GM18909 (cell line): ENCODE data around the gene KCNH2.
"Not testable (repeated sequence)": the region's sequence is repeated elsewhere in the genome, so short reads cannot be mapped to it uniquely, and the experiment has no call there.

Experiments used
- ATAC-seq: cut with Tn5 transposase; IDR thresholded peaks from one replicate; pipeline ENCODE4 v1.9.1; 2021; ENCODE audit warnings: mild to moderate bottlenecking; ENCODE audit not compliant: unreplicated experiment, poor library complexity

KCNH2 gene

DNA sequence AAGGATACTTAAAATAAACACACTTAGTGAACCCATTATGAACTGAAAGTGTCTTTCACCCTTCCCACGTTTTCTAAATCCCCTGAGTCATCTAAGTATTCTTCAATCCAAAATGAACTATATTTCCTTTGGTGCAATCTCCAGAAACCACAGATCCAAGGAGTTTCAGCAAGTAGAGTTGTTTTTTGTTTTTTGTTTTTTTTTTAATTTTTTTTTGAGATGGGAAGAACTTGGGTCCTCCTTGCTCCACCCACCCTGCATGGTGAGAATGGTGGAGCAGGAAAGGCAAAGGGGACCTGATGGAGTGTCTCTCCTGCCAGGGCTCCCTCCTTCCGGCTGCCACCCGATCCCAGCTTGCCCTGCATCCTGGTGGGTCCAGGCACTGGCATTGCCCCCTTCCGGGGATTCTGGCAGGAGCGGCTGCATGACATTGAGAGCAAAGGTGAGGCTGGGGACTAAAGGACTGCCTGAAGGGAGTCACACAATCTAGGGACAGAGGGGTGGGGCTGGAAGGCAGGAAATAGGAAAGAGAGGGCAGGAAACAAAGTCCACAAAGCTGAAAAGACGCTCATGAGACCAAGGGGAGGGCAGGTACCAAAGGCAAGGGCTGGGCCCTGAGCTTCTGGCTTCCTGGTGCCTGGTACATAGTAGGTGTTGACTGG is 34.0 kb upstream of the KCNH2 start:
- ATAC-seq, result no peak

DNA sequence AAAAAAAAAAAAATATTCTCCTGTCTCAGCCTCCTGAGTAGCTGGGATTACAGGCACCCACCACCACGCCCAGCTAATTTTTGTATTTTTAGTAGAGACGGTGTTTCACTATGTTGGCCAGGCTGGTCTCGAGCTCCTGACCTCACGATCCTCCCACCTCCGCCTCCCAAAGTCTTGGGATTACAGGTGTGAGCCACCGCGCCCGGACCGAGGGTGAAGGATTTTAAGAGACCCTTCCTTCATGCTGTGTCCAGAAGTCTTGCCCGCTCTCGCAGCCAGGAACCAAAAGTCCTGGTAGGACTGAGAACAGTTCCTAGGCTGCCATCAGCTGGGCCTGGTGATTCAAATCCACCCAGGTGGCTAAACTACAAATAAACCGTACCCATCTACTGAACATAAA is 33.5 kb upstream of the KCNH2 start:
- not testable (repeated sequence) for ATAC-seq

DNA sequence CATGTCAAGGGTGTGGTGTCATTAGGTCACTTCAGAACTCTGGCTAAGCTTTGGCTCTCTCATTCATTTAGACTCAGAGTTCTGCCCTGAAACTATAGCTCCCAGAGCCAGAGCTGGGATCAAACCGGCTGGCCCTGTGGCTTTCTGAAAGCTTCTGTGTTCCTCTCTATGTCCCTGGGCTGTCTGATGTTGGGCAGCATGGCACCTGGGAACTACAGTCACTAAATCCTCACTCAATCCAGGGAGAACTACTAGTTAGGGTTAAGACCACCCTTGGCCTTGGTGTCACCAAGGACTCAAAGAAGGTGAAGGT is 32.9 kb upstream of the KCNH2 start:
- no peak for ATAC-seq

DNA sequence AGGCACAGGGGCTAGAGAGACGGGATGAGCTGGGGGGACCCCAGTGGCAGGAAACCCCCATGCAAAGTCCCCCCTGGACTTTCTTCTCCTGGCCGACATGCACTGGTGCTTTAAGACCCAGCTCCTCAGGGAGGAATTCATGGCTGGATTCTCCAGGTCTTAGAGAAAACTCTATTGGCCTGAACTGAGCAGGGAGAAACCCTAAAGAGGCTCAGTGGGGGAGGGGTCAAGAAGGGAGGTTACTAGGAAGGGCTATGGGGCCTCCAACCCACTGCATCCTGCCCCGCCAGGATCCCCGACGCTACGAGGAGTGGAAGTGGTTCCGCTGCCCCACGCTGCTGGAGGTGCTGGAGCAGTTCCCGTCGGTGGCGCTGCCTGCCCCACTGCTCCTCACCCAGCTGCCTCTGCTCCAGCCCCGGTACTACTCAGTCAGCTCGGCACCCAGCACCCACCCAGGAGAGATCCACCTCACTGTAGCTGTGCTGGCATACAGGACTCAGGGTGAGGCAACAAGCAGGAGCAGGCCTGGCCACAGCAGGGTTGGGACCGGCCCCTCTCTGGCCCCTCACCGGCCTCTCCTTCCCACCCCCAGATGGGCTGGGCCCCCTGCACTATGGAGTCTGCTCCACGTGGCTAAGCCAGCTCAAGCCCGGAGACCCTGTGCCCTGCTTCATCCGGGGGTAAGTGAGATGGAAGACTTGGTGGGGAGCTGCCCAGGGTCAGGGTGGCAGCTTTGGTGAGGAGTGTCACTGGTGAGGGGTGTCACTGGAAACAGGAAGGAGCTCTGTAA is 32.4 kb upstream of the KCNH2 start:
- ATAC-seq, result no peak

DNA sequence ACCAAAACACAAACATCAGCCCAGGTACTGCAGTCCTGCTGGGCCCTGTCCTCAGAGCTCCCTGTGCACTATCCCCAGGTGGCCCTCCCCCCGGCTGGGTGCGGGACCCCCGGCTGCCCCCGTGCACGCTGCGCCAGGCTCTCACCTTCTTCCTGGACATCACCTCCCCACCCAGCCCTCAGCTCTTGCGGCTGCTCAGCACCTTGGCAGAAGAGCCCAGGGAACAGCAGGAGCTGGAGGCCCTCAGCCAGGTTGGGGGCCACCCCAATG is 31.9 kb upstream of the KCNH2 start:
- no peak for ATAC-seq

DNA sequence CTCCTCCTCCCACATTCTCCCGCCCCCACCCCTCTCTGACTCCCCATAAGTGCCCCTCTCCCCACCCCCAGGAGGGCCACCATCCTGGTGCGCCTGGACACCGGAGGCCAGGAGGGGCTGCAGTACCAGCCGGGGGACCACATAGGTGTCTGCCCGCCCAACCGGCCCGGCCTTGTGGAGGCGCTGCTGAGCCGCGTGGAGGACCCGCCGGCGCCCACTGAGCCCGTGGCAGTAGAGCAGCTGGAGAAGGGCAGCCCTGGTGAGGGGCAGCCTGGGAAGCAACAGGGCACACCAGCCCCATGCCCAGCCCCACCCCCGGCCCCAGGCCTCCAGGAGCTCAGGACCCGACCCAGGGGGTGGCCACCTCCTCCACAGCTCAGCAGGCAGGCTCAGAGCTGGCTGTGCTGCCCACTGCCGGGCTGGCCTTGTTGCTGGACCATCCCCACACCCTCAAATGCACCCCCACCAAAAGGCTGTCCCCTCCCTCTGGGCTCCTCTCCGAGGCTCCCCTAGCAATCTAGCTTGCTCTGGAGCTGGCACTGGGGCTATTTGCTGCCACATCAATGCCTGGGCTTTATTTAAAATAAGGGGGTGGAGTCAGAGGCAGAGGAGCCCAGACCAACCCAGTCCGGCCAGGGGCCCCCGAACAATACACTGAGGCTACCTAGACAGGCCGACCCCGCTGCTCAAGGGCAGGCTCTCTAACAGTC is 31.4 kb upstream of the KCNH2 start:
- no peak for ATAC-seq

DNA sequence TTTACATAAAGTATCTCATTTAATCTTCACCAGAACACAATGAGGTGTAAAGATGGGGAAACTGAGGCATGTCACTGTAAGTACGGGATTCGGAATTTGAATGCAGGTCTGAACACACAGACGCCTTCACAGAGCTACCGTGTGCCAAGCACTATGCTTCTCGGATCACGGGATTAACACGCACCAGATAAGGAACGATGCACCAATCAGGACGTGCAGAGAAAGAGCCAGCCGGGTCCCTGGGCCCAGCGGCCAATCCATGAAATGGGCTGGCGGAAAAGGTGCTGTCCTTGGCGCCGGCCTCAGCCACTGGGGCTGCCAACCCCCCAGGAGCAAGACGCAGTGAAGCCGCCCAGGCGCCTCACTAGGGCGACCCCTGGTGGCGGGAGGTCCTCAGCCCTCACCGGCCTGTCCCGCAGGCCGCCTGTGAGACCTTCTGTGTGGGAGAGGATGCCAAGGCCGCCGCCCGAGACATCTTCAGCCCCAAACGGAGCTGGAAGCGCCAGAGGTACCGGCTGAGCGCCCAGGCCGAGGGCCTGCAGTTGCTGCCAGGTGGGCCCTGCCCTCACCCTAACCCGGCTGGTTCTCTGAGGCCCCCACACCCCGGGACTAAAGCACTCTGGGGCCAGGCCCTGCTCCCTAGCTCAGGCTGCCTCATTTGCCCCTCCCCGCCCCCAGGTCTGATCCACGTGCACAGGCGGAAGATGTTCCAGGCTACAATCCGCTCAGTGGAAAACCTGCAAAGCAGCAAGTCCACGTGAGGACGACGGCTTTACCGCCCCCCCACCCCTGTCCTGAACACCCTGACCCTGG is 30.6 kb upstream of the KCNH2 start:
- ATAC-seq, result peak; percentile 51

DNA sequence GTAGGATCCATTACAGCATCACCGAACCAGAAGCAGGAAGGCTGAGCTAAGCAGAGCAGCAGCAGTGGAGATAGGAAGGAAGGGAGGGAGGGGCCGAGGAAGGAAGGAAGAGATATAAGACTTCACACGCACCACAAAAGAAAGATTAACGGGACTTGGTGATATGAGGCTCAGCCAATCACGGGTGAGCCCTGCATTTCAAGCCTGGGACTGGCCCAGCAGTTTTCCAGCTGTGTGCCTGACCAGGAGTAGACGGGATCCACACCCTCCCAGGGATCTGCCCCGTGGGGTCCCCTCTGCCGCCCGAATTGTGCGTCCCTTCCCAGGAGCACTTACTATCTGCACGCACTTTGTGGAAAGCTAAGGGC is 30.0 kb upstream of the KCNH2 start:
- no peak for ATAC-seq

DNA sequence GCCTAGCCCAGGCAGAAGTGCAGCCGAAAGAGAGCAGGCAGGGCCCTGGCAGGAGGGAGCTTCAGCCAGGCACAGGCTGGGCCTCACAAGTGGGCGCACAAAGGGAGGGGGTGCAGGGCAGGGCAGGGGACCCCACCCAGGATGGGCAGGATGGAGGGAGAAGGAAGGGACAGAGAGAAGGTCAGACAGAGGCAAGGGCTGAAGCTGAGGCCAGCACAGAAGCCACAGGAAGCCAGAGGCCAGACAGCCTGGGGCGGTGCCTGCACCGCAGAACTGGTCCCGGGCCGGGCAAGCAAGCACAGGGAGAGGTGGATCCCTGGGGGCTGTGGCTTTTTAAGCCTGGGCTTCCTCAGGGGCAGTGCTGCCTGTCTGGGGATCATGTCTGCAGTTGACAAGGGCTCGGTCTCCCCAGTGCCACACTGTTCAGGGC is 29.4 kb upstream of the KCNH2 start:
- no peak for ATAC-seq

DNA sequence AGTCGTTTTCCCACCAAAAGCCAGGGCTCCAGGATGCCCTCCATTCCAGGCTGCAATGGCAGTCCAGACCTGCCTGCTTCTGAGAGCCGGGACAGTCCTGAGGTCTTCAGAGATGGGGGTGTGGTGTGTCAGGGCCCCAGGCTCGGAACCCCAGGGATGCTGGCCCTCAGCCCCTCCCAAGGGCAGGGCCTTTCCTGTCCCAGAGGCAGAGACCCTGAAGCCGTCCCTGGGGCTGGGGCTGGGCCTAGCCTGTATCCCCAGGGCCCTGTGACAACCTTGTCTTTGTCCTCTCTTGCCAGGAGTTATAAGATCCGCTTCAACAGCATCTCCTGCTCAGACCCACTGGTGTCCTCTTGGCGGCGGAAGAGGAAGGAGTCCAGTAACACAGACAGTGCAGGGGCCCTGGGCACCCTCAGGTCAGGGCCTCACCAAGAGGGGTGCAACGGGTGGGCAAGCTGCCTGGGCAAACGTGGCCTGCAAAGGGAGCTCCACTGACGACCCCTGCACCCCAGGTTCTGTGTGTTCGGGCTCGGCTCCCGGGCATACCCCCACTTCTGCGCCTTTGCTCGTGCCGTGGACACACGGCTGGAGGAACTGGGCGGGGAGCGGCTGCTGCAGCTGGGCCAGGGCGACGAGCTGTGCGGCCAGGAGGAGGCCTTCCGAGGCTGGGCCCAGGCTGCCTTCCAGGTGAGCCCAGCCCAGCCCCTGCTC is 28.6 kb upstream of the KCNH2 start:
- no peak for ATAC-seq

DNA sequence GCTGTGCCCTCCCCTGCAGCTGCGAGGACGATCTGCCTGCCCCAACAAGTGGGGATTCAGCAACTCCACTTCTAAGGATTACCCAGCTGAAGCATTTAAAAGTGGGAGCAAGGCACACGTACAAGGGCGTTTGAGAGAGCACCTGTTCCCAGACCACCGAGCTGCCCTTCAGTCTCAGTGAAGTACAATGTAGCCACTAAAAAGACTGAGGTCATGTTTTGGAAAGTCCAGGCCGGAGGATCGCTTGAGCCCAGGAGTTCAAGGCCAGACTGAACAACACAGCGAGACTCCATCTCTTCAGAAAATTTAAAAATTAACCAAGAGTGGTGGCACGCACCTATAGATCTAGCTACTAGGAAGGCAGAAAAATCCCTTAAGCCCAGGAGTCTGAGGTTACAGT is 27.4 kb upstream of the KCNH2 start:
- ATAC-seq, result no peak

DNA sequence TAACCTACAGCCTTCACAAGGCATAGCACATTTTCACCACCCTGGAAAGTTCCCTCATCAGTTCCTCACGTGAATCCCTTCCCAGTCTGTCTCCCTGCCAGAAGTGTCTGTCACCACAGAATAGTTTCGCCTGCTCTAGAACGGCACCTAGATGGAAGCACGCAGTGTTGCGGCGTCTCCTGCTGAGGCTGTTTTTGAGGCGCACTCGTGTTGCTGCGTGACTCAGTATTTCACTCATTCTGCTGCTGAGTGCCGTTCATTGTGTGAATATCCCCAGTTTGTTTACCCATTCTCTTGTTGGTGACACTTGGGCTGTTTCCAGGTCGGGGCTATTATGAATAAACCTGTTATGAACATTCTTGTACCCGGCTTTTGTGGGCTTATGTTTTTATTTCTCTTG is 25.5 kb upstream of the KCNH2 start:
- no peak for ATAC-seq

DNA sequence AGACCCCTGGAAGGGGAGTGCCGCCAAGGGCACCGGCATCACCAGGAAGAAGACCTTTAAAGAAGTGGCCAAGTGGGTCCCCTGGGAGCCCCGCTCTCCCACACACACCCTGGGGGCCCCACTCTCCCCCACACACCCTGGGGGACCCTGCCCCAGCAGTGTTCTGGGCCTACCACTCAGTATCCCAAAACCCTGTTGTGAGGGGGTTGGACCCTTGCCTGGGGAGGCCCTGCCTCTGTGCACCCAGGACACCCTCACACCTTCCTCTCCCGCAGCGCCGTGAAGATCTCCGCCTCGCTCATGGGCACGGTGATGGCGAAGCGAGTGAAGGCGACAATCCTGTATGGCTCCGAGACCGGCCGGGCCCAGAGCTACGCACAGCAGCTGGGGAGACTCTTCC is 23.4 kb upstream of the KCNH2 start:
- no peak for ATAC-seq

DNA sequence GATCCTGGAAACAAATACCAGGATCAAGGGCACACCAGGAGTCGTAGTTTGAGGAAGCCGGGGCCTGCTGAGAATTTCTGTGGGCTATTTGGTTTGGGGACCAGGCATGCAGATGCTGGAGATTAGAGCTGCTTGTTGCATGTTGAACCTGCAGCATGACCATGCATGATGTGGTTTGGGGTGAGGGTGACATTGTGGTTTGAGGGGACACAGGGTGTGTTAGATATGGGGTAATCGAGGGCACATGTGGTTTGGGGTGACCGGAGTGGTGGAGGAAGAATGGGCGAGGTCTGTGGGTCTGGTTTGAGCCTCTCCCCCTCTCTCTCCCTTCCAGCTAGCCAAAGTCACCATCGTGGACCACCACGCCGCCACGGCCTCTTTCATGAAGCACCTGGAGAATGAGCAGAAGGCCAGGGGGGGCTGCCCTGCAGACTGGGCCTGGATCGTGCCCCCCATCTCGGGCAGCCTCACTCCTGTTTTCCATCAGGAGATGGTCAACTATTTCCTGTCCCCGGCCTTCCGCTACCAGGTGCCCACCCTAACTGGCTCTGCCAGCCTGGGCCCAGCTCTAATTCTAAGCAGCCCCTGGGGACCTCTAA is 22.9 kb upstream of the KCNH2 start:
- ATAC-seq, result no peak

DNA sequence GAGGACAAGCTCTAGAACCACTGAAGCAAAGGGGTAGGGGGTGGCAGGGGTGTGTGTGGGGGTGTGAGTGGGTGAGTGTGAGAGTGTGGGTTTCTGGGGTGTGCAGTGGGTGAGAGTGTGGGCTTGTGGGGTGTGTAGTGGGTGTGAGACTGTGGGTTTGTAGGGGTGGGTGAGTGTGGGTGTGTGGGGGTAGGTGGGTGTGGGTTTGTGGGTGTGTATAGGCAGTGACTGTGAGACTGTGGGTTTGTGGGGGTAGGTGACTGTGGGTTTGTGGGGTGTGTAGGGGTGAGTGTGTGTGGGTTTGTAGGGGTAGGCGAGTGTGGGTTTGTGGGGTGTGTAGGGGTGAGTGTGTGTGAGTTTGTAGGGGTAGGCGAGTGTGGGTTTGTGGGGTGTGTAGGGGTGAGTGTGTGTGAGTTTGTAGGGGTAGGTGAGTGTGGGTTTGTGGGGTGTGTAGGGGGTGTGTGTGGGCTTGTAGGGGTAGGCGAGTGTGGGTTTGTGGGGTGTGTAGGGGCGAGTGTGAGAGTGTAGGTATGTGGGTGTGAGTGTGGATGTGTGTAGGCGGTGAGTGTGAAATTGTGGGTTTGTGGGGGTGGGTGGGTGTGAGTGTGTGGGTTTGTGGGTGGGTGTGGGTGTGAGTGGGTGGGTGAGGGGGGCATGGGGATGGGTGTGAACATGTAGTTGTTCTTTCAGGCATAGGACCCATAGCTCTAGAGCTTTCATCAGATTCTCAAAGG is 21.5 kb upstream of the KCNH2 start:
- ATAC-seq, result no peak

DNA sequence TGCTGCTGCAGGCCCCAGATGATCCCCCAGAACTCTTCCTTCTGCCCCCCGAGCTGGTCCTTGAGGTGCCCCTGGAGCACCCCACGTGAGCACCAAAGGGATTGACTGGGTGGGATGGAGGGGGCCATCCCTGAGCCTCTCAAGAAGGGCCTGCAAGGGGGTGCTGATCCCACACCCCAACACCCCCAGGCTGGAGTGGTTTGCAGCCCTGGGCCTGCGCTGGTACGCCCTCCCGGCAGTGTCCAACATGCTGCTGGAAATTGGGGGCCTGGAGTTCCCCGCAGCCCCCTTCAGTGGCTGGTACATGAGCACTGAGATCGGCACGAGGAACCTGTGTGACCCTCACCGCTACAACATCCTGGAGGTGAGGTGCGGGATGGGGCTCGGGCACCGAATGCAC is 20.9 kb upstream of the KCNH2 start:
- ATAC-seq, result no peak

DNA sequence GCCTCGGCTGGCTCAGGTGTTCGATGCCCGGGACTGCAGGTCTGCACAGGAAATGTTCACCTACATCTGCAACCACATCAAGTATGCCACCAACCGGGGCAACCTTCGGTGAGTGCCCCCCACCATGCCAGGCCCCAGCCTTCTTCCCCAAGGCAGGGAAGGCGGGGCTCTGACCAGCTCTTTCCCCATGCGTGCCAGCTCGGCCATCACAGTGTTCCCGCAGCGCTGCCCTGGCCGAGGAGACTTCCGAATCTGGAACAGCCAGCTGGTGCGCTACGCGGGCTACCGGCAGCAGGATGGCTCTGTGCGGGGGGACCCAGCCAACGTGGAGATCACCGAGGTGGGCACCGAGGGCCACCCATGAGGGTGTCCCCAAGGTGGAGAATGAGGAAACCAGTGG is 20.2 kb upstream of the KCNH2 start:
- no peak for ATAC-seq

DNA sequence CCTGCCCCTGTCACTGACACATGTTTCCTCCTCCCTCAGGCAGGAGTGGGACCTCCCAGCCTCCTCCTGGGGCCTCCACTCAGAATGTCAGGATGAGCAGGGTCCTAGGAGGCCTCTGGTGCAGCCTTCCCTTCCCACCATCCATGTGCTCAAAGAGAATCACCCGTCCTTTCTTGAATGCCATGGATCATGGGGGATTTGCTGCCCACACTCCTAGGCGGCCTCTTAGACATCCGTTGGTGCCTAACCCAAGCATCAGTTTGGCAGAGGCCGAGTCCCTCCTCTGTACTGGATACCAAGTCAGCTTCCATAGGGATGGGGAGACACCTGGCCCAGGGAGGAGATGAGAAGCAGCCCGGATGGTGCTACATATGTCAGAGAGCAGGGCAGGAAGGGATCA is 19.7 kb upstream of the KCNH2 start:
- ATAC-seq, result no peak

DNA sequence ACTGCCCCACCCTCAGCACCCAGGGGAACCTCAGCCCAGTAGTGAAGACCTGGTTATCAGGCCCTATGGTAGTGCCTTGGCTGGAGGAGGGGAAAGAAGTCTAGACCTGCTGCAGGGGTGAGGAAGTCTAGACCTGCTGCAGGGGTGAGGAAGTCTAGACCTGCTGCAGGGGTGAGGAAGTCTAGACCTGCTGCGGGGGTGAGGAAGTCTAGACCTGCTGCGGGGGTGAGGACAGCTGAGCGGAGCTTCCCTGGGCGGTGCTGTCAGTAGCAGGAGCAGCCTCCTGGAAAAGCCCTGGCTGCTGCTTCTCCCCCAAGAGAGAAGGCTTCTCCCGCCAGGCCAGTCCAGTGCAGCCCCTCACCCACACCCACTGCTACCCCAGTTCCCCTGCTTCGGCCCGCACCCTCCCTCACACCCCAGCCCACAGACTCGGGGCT is 19.0 kb upstream of the KCNH2 start:
- ATAC-seq, result no peak
